NOMO-1 treated with dmso at 0.1 percent for 144 hours (cell line): ENCODE results near the gene ABCA3.
"Not testable (repeated sequence)": the region's sequence is repeated elsewhere in the genome, so short reads cannot be mapped to it uniquely, and the experiment has no call there.

Experiments
- DNase-seq: peaks from one replicate; lab custom pipeline; 2025; ENCODE audit not compliant: unreplicated experiment; lab: John Stamatoyannopoulos, UW

Gene ABCA3

DNA sequence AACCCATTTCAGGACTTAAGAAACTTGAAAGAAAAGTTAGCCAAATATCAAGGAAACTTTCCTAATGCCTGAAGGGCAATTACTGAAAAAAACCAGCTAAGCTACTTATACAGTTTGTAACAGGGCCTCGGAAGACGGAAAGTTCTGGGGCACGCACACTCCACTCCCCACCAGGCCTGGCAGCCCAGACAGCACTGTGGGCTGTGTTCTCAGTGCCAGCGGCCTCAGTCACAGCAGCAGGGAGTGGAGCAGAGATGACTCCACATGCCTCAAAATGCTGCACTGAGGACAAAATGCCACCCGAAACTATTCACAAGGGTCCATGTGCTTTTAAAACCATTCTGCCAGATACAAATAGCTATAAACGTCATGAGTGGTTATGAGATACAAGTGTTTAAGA lies 82.8 kb downstream of the ABCA3 start:
- DNase-seq: no peak

DNA sequence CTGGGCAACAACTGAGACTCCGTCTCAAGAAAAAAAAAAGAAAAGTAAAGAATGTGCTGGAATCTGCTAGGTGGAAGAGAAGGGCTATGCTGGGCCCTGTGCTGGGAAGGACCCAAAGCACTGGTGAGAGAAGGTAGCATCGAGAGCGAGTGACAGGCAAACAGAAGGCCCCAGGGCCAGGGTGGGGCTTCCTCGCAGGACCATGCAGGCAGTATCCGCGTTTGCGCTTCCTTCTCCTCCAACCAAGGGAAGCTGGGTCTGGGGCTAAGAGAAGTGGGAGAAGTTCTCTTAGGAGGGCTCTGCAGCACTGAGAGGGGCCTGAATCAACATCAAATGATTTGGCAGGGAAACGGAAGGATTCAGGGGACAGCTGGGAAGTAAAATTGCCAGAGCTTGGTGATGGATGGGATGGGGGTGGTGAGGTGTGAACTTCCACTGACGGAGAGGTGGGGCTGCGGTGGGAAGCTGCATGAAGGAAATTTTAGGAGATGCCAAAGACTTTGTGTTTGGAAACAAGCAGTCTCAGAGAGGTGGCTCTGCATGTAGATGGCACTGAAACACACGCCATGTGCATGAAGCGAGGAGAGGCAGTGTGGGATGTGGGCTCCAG lies 83.9 kb downstream of the ABCA3 start:
- no peak for DNase-seq

DNA sequence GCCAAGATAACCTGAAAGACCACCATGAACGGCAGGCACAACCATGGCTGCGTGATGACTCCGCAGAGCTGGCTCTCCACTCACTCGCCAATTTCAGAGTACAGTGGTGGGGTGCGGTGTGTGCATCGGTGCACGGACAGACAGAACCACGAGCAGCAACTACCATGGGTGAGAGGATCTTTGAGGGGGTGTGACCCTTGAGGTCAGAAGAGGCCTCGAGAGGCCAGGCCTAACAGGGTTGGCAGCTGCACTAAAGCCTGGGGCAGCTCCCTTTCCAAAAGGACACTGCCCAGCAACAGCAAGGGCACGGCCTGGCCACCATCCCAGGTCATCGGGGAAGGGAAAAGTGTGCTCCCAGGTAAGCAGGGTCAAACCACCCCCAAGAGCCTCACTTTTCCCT lies 87.2 kb downstream of the ABCA3 start:
- no peak for DNase-seq

DNA sequence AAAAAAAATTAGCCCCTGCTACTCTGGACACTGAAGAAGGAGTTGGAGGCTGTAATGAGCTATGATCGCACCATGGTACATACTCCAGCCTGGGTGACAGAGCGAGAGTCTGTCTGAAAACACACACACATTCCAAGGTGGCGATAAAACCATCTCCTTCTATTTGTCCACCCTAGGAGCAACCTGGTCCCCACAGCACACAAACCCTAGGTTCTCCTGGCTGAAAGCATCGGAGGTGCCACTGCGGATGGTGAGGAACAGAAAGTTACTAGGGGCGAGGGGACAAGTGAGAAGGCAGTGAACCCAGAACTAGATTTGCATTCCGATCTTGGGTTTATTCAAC lies 87.8 kb downstream of the ABCA3 start:
- DNase-seq: no peak

DNA sequence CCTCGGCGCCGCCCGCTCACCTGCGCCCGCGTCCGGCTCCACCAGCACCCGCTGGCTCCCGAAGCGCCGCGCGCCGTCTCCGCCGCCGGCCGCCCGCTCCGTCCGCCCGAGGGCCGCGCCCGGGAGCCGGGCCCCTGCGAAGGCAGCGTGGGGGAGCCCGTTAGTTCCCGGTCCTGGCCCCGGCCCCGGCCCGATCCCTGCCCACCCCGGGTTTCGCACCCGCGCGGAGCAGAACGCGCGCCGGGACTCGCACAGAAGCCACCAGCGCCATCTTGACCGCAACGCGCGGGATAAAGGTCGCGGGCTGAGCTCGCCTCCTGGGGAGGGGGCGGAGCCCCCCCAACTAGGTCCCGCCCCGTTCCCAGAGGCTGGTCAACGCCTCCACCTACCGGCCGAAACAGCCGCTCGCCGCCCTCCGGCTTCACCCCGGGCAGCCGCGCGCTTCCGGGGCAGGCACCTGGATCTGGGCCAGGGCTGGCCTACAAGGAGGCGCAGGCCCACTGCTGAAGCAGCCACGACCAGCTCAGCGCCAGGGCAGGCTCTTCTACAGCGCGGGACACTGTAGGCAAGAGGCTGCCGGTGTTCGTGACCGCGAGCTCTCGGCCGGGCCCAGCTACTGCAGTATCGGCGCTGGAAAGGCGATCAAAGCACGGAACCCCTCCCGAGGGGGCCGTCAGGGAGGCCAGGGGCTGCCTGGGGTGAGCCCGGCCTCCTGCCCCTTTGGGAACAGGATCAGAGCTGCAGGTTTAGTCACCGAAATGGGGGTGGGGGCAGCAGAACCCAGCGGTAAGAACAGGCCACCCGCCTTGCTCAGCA lies 89.0 kb downstream of the ABCA3 start, which contains the start of gene ECI1:
TSS of gene ECI1 (minus strand) at position 292 of the 816 bp plus-strand sequence. CDS start at position 271, 21 bp downstream.
- peak; percentile 84 for DNase-seq

DNA sequence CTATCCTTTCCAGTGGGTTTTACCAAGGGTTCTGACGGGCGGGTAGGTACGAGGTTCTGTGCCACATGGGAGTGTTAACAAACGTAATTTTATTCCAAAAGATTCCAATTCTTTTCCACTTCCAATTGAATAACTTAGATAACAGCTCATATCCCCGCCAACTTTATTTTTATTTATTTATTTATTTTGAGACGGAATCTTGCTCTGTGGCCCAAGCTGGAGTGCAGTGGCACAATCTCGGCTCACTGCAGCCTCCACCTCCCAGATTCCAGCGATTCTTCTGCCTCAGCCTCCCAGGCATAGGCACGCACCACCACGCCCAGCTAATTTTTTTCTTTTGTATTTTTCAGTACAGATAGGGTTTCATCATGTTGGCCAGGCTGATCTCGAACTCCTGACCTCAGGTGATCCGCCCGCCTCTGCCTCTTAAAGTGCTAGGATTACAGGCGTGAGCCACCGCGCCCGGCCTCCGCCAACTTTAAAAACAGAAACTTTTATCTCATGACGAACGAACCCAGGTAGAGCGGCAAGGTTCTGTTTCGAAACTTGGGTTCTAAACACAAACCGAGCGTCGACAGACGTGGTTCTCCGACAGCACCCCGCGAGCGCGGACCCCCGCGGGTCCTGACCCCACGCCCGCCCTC lies 89.8 kb downstream of the ABCA3 start:
- no peak for DNase-seq

DNA sequence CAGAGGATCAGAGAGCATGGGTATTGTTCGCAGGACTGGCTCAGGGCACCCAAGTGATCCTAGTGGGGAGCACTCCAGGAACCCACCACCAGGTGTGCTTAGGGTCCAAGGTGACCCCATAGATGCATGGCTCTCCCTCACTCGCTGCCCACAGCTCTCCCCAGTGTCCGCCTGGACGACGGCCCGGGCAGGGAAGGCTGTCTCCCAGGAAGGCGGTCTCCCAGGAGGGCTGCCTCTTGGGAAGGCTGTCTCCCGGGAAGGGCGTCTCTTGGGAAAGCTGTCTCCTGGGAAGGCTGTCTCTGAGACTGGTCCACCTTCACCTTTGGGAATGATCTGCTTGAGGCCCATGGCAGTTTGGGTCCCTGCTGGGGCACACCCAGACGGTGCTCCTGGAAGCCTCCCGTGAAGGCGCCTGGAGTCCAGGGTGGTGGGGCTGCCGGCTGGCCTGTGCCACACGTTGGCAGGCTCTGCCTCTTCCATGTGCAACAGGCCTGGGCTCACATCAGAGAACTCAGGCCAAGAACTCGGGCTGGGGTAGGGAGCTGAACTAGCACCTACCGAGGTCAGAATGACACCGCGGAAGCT lies 94.1 kb downstream of the ABCA3 start:
- DNase-seq: no peak

DNA sequence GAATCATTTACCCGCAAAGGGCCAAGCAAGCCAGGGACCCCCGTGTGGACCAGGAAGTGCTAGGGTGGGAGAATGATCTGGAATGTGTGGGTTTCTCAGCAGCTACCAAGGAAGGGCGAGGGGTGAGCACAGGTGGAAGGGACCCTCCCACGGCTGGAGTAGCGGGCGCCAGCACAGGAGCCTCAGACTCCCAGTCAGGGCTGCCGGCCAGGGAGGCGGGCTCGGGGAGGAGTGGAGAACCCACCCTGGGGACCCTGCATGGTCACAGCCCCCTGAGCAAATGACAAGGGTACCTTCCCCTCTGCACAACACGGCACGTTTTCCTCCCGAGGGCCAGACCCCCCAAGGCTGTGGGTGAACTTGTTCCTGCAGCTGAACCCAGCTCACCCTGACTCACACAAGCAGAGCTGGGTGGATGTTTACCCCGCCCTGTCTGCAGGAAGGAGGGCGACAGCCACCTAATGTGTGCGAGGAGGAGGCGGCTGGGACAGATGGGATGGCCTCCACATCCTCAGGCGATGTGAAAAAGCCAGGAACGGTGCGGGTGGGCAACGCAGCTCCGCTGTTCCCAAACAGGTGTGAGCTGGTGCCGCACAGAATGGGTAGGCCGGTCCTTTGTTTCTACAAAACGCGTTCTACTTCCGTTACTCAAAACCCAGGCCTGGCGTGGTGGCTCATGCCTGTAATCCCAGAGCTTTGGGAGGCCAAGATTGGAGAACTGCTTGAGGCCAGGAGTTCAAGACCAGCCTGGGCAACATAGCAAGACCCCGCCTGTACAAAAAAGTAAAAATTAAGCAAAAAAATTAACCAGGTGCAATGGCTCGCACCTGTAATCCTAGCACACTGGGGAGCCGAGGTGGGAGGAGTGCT lies 95.4 kb downstream of the ABCA3 start:
- no peak for DNase-seq

DNA sequence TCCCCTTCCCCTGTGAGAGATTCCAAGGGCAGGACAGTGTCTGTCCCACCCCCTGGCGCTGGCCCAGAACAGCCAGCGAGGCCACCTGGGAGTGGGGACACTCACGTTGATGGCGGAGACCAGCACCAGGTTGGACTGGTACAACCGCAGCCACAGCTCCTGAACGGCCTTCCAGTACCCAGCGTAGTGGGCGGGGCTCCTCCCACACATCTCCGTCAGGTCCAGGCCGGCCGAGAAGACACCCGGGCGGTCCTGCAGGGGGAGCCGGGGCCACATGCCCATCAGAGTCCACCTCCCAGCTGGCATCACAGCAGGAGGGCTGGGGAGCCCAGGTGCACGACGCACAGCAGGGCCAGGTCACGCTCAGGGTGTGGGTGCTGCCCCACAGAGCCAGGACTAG lies 96.2 kb downstream of the ABCA3 start:
- DNase-seq: no peak

DNA sequence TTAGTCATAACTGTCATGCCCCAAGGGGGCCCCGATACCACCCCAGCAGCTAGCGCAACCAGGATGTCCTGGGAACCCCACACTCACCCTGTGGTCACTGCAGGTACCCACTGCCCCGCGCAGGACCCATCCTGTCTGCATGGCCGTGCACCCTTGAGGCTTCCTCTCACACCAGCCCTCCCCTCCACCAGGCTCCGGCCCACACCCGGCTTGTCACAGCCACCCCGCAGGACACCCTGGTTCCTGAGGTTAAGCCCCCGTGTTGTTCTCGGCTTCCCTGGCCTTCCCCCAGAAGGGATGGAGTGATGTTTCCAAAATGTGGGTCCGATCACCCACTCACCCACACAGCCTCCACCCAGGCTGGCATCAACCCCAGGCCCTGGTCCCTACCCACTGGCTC lies 96.7 kb downstream of the ABCA3 start:
- DNase-seq: no peak

DNA sequence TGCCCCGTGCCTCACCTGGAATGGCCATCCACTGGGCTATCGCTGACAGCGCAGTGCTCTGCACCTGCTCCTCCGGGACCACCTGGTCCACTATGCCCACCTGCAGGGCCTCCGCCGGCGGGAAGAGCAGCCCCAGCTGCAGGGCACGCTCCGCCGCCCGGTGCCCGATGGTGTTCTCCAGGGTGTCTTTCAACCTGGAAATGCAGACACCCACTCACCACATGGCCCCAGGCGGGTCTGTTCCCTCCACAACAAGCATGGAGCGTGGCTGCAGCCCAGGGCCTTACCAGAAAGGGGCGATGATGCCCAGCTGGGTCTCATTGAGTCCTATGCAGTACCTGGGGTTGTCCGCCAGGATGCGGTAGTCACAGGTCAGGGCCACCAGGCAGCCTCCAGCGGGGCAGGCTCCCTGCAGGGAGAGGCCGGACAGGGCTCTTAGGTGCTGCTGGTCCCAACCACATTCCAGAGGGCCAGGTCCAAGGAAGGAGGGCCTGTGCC lies 97.4 kb downstream of the ABCA3 start:
- no peak for DNase-seq

DNA sequence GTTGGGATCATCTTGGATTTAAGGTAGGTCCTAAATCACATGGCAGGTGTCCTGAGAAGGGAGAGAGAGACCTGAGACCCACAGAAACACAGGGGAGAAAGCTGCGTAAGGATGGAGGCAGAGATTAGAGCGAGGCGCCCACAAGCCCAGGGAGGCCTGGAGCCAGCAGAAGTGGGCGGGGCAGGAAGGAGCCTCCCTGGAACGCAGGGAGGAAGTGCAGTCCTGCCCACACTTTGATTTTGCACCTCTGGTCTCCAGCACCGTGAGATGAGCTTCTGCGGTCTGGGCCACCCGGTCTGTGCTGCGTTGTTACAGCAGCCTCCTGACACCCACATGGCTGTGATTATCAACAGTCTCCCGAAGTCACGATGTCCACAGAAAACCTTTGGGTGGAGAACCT lies 97.9 kb downstream of the ABCA3 start:
- DNase-seq: no peak

DNA sequence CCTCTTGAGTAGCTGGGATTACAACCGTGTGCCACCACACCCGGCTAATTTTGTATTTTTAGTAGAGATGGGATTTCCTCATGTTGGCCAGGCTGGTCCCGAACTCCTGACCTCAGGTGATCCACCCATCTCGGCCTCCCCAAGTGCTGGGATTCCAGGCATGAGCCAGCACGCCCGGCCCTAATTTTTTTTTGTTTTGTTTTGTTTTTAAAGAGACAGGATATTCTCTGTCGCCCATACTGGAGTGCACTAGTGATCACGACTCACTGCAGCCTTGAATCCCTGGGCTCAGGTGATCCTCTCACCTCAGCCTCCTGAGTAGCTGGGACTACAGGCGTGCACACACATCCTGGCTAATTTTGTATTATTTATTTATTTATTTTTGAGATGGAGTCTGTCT lies 100.2 kb downstream of the ABCA3 start:
- not testable (repeated sequence) for DNase-seq

DNA sequence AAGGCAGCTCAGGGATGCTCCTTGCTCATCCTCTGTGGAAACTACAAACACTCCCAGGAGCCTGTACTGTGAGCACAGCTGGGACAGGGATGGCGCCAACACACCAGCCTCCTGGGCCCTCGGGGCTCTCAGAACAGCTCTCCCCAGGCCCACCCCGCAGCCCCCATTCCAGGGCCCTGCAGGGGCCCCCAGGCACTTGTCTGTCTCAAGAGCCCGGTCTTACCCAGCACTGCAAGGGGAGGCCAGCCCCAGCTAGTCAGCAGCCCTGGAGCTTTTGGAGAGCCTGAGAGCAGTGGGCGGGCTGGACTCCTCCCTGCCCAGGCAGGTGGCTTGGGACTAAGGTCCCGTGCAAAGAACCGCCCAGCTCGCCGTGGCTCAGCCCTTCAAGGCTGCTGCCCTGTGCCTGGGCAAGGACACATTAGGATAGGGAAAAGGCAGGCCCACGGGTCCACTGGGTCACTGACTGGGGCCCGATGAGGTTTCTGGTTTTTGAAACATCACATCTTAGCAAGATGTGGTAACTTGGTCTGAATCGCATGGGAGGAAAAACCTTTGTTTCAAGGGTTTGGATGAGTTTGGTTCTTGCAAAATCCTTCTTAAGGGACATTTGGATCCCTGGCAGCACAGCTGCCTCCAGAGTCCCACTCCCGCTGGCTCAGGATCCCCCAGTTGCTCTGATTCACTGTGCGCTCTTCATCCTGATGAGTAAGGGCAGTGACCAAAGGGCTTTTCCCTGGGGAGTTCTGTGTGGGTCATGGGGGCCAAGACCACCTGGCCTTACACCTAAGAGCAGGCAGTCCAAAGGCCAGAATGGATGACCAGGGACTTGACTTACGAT lies 101.5 kb downstream of the ABCA3 start:
- no peak for DNase-seq

DNA sequence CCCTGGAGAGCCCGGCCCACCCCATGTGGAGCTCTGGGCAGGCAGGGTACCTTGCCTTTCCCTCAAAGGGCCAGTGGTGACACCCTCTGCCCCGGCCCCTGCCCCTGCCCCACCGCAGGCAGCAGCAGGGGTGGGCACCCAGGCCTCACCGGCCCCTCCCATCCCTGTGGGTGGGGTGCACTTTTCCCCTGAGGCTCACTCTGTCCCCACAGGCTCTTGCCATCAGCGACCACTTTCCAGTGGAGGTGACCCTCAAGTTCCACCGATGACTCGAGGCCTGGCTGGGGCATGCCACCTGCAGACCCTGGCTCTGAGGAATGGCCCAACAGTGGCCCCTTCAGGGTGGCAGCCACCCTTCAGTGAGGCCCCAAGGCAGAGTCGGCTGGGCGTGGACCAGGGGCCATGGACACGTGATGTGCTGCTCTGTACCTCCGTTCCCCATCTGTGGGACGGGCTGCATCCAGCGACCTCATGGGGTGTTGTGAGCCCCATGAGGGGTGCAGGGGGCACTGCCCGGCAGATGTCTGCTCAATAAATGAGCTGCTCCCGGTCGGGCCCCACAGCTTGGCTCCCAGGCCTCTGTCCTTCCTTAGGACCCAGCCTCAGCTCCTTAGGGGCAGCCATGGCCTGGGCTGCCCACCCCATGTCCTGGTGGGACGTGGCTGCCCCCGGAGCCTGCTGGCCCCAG lies 102.2 kb downstream of the ABCA3 start:
- DNase-seq: no peak

DNA sequence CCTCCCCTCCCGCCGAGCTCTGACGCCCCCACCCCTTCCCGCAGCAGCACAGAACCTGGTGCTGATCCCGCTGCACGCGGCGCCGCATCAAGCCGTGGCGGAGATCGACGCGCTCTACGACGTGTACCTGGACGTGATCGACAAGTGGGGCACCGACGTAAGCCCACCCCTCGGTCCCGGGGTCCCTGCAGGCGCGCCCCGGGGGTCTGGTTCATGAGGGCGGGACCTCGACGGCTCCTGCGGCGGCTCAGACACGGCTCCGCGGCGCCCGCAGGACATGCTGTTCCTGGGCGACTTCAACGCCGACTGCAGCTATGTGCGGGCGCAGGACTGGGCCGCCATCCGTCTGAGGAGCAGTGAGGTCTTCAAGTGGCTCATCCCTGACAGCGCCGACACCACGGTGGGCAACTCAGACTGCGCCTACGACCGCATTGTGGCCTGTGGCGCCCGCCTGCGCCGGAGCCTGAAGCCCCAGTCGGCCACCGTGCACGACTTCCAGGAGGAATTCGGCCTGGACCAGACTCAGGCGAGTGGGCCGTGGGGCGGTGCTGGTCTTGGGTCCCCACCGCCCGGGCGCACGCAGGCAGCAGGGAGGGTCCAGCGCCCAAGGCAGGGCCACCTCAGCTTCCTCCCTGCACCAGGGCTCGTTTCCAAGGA lies 102.9 kb downstream of the ABCA3 start:
- DNase-seq: no peak

DNA sequence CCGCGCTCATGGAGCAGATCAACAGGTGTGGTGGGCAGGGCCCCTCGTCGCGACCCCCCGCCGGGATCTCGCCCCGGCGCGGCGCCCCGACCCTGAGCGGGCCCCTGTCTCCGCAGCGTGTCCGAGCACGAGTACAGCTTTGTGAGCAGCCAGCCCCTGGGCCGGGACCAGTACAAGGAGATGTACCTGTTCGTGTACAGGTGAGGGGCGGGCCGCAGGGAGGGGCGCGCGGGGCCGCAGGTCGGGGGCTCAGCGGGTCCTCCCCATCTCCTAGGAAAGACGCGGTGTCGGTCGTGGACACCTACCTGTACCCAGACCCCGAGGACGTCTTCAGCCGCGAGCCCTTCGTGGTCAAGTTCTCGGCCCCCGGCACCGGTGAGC lies 103.4 kb downstream of the ABCA3 start:
- DNase-seq: no peak

DNA sequence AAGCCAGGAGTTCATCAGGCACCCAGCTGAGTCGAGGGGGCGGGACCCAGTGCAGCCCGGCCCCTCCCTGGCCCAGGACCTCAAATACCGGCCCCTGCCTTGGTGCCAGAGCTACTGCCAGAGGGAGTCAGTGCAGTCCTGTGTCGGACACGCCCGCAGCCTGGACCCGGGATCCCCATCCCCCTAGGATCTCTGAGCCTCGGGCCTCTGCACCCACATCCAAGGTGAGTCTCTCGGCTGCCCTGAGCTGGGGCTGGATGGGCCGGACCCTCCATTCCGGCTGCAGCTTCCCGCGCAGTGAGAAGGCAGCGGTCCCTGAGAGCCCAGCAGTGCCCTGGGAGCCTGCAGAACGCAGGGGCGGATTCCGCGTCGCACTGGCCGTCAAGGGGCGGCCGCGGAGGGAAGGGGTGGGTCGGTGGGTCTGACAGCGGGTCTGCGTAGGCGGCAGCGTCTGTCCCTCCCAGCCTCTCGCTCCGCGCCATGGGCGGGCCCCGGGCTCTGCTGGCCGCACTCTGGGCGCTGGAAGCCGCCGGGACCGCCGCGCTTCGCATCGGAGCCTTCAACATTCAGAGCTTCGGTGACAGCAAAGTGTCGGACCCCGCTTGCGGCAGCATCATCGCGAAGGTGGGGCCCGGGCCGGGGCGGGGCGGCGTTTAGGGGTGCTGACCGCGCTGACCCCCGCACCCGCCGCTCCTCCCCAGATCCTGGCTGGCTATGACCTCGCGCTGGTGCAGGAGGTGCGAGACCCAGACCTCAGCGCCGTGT lies 104.0 kb downstream of the ABCA3 start, which contains the start of gene DNASE1L2:
TSS of gene DNASE1L2 (plus strand) at position 108 of the 765 bp plus-strand sequence. CDS start at position 481, 373 bp downstream.
- no peak for DNase-seq
